ENCODE results near the gene RAD51B.

GRCh38 chr14:68577802-68578541 is 758.4 kb downstream of the RAD51B start:
- TF ChIP-seq EP300 (IDR thresholded peaks at IDR 0.05) (peak in 3 of 4 donors; percentile 82 to 98 (median 87)), CTCF (IDR thresholded peaks at IDR 0.05) (no peak), POLR2A (IDR thresholded peaks at IDR 0.05) (peak in 1 of 4 donors; percentile 25)

Measured in upper lobe of left lung (tissue), 4 donors.